Inferior parietal cortex (tissue), 1 donor: Measurements from ENCODE around the gene PCDH9.

Experiments used
- DNase-seq: peaks from one replicate; pipeline ENCODE4 v3.0.0-alpha.2; 2016; ENCODE audit errors: extremely low spot score

Gene PCDH9

DNA sequence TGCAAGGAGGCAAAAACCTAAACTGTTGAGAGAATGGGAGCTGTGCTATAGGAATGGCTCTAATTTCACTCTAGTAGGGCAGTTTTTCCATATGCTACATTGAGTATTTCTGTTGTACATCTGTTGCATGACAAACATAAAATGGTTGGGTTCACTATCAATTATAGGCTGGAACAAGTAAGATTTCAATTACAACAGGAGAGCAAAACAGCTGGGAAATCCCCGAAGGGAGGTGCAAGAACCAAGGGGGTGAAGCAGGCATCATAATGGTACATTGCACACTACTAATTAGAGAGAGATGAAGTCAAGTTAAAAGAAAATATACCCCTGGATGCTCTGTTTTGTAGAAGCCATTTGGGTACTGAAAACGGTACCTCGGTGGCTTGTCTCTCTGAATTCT is 389.5 kb downstream of the PCDH9 start:
- DNase-seq = no peak

- no peak for DNase-seq
Measured at GRCh38 chr13:66837246-66837645, 392.9 kb downstream of the PCDH9 start.

DNA sequence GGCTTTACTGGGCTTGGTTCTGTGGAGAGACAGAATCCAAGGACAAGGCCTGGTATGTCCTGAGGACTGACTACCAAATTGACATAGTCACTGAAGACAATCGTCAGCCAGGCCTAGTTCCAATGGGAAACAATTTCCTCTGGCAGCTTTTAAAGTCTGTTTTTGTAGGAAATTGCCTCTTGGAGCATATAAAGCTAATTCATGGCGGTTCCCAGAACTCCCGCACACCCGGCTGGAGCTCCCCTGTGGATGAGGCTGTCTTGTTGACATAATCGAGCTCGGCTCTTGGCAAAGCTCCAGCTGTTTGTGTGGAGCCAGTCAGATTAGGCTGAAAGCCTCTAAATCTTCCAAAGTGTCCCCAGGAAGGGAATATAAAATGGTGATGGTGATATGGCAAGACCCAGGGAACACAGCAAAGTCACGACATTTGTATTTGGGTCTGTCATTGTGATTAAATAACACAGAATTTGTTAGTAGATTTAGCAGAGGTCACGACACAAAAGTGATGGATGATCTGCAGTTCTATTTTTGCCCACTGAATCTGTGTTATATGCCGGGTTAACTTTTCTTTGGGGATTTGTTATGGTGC is 395.0 kb downstream of the PCDH9 start:
- DNase-seq = peak; percentile 83

GRCh38 chr13:66830940-66831716 is 399.0 kb downstream of the PCDH9 start:
- DNase-seq = no peak

- DNase-seq = no peak
Measured at GRCh38 chr13:66829803-66830202, 400.3 kb downstream of the PCDH9 start.

DNA sequence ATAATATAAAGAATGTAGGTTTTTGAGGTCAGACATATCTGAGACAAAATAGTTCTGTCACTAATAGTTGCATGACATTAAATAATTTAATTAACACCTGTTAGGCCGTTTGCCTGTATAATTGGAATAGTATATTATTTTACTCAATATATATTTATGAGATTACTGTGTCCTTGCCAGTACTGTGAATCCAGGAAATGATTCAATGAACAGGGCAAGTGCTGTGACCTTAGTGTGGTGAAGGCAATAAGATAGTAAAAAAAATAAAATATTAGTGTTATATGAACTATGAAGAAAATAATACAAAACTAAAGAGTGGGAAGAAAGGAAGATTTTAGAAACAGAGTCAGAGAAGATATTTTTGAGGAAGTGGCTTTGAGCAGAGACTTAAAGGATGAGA is 403.7 kb downstream of the PCDH9 start:
- no peak for DNase-seq

- DNase-seq = no peak
Measured at GRCh38 chr13:66821551-66821950, 408.6 kb downstream of the PCDH9 start.

DNA sequence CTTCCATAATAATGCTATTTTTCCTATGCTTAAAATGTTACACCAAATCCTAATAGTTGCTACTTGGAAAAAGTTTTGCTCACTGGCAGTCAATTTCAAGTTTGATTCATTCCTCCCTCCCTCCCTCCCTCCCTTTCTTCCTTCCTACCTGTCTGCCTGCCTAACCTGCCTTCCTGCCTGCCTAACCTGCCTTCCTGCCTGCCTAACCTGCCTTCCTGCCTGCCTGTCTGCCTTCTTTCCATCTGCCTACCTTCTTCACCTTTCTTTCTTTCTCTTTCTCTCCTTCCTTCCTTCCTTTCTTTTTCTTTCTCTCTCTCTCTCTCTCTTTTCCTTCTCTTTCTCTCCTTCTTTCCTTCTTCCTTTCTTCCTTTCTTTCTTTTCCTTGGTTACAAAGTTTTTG is 418.7 kb downstream of the PCDH9 start:
- no peak for DNase-seq

- no peak for DNase-seq
Measured at GRCh38 chr13:66809485-66809884, 420.7 kb downstream of the PCDH9 start.

GRCh38 chr13:66807251-66807650 is 422.9 kb downstream of the PCDH9 start:
- no peak for DNase-seq

- no peak for DNase-seq
Measured at GRCh38 chr13:66805657-66806056, 424.5 kb downstream of the PCDH9 start.

GRCh38 chr13:66803808-66804456 is 426.2 kb downstream of the PCDH9 start:
- no peak for DNase-seq

GRCh38 chr13:66803013-66803807 is 426.9 kb downstream of the PCDH9 start:
- DNase-seq = no peak

GRCh38 chr13:66795636-66796035 is 434.5 kb downstream of the PCDH9 start:
- DNase-seq = peak; percentile 52

DNA sequence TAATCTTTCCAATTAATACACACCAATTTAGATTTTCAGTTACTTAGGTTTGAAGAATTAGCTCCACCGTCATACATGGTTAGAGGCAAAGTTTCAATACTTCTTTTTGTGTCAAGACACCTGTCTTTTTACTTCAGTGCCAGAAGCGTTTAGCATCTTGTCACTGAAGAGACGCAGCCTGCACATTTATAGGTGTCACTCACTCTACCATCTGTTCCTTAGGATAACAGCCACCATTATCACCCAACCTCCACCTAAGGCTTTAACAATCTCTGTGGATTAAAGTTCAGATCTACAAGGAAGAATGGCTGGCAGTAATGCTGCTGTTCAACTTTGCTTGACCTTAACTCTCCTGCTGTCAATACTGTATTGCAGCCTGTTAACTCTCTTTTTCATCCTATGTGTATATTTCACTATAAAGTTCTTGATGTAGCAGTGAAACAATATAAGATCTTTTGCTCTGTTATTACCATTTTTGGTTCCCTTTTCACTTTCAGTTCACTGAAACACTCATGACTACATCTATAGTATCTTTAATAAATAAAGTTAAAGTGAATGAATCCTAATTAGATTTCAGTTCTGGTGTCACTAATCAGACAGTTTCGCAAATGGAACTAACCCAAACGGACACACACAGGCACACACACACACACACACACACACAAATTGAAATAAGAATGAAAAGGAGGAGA is 435.6 kb downstream of the PCDH9 start:
- DNase-seq = no peak

- no peak for DNase-seq
Measured at GRCh38 chr13:66790861-66791260, 439.3 kb downstream of the PCDH9 start.

GRCh38 chr13:66781241-66781640 is 448.9 kb downstream of the PCDH9 start:
- DNase-seq = no peak

DNA sequence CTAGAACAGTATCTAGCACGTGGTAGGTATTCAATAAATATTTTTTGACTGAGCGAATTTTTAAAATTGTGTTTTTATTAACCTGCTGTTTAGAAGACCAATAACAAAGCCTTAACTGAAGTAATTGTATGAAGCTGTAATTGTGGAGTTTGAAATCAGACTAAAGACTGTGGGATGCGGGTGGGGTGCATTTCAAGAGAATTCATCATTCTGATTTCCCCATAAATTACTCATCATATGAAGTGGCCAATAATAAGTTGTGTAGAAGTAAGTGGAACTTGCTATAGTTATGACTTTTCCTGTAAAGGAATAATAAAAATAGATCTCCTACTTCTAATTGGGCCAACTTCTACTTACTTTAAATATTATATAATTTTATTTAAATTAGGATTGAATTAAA is 449.3 kb downstream of the PCDH9 start:
- DNase-seq = no peak

DNA sequence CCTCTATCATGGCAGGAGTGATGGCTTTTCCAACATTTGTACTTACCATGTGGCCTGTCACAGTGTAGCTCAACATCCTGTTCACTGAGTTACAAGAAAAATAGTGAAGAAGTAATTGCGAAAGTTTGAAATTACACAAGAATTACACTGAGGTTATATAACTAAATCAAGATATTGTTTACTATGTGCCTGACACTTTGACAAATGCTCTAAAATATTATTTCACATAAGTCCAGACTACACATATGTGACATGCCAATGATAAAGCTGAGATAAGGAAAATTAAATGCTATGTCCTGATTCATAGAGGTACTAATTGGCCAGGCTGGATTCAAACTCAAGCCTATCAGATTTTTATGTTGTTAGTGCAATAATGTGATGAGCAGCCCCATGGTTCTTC is 451.7 kb downstream of the PCDH9 start:
- DNase-seq = no peak

DNA sequence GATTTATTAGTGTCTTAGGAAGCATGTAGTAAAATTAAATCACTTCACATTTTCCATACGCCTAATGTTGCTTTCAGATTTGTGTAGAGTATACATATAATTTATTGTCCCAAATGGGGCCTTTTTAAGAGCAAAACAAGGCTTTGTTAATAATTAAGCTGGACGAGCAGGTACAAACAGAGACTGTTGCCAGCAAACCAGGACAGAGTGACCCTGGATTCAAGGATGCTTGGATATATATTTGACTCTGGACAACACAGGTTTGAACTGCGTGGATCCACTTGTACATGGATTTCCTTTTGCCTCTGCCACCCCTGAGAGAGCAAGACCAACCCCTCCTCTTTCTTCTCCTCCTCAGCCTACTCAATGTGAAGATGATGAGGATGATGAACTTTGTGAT is 454.9 kb downstream of the PCDH9 start:
- DNase-seq = no peak

DNA sequence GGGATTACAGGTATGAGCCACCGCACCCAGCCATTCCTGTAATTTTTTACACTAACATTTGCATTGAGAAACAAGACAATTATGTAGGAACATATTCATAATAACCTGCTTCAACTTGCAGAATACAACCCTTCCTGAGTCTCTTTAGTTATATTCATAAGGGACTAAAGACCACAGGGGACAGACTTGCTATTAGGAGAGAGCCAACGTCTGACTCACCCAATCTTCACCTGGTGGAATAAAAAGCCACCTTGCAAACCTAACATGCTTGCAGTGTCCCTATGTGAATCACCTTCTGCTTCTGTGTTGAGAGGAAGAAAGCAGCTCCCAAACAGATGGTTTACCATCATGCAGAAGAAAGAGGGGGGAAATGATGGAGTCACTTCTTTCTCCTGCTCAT is 456.1 kb downstream of the PCDH9 start:
- no peak for DNase-seq

DNA sequence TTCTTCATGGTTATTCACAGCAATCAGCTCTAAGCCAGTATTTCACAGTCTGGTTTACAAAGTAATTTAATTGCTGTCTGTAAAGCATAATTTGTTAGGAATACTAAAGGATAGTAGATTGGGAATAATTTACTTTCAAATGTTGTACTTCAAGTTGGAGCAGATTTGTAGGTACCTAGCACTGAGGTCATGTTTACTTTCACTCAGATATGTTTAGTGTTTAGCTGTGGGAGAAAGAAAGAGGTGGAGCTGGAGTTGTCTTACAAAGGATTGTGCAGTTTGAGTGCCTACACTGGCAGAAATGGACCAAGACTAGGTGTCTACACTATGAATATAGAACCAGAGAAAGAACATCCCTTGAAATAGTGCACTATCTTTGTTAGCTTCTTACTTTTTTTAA is 464.6 kb downstream of the PCDH9 start:
- DNase-seq = no peak
